SK-N-SH treated with all-trans-retinoic acid at 6 μM for 48 hours (cell line): ENCODE data around the gene OR10A5.
"Not testable (repeated sequence)": the region's sequence is repeated elsewhere in the genome, so short reads cannot be mapped to it uniquely, and the experiment has no call there.

Experiments
- ATAC-seq: fragments of 200-7000 bp; cut with Tn5 transposase; 3 replicates; pipeline ENCODE4 v1.9.1; 2020; ENCODE audit warnings: mild to moderate bottlenecking, moderate library complexity
- ARNTL ChIP-seq: fragments of 450-650 bp; formaldehyde crosslinking; IDR thresholded peaks from 2 replicates; pipeline ENCODE4 v1.5.0; 2020; ENCODE audit warnings: low read depth, mild to moderate bottlenecking, moderate library complexity, borderline replicate concordance
- BACH2 ChIP-seq: fragments of 250-450 bp; sonication (Bioruptor Pico); IDR thresholded peaks from 2 replicates; pipeline ENCODE4 v1.9.0; 2021; ENCODE audit warnings: mild to moderate bottlenecking, borderline replicate concordance
- CSDC2 ChIP-seq: fragments of 250-450 bp; sonication (Bioruptor Pico); IDR thresholded peaks from 2 replicates; pipeline ENCODE4 v1.5.0; 2020; ENCODE audit warnings: mild to moderate bottlenecking, moderate library complexity
- GLIS3 ChIP-seq: fragments of 250-450 bp; sonication (Bioruptor Pico); IDR thresholded peaks from 2 replicates; pipeline ENCODE4 v1.5.0; 2020; ENCODE audit warnings: mild to moderate bottlenecking, moderate library complexity
- ISL1 ChIP-seq: fragments of 250-450 bp; sonication (Bioruptor Pico); IDR thresholded peaks from 2 replicates; pipeline ENCODE4 v2.1.2; 2022; ENCODE audit warnings: mild to moderate bottlenecking, moderate library complexity
- OSR1 ChIP-seq: fragments of 250-450 bp; sonication (Bioruptor Pico); IDR thresholded peaks from 2 replicates; pipeline ENCODE4 v1.8.0; 2022; ENCODE audit warnings: moderate library complexity, mild to moderate bottlenecking, inconsistent platforms
- RARB ChIP-seq: fragments of 250-450 bp; sonication (Bioruptor Pico); IDR thresholded peaks from 2 replicates; pipeline ENCODE4 v1.8.0; 2021; ENCODE audit warnings: mild to moderate bottlenecking, moderate library complexity
- SNAI2 ChIP-seq: fragments of 250-450 bp; sonication (Bioruptor Pico); IDR thresholded peaks from 2 replicates; pipeline ENCODE4 v1.5.0; 2020; ENCODE audit warnings: mild to moderate bottlenecking, moderate library complexity
- TCF4 ChIP-seq: fragments of 250-450 bp; sonication (Bioruptor Pico); IDR thresholded peaks from 2 replicates; pipeline ENCODE4 v1.8.0; 2021; ENCODE audit warnings: mild to moderate bottlenecking, moderate library complexity, borderline replicate concordance
- TOX ChIP-seq: fragments of 250-450 bp; sonication (Bioruptor Pico); IDR thresholded peaks from 2 replicates; pipeline ENCODE4 v1.8.0; 2021; ENCODE audit warnings: mild to moderate bottlenecking, moderate library complexity, borderline replicate concordance
- ZC3H10 ChIP-seq: fragments of 250-450 bp; sonication (Bioruptor Pico); IDR thresholded peaks from 2 replicates; pipeline ENCODE4 v1.5.1; 2021; ENCODE audit warnings: mild to moderate bottlenecking, moderate library complexity
- ZFP3 ChIP-seq: fragments of 250-450 bp; sonication (Bioruptor Pico); IDR thresholded peaks from 2 replicates; pipeline ENCODE4 v1.5.0; 2020; ENCODE audit warnings: mild to moderate bottlenecking, moderate library complexity
- ZNF8 ChIP-seq: fragments of 450-650 bp; formaldehyde crosslinking; IDR thresholded peaks from 2 replicates; pipeline ENCODE4 v1.5.0; 2020; ENCODE audit warnings: mild to moderate bottlenecking, moderate library complexity
- TF ChIP-seq, protein P1 (sequence below): fragments of 250-450 bp; sonication (Bioruptor Pico); IDR thresholded peaks from 2 replicates; pipeline ENCODE4 v1.5.1; 2020; ENCODE audit warnings: low read depth, mild to moderate bottlenecking, moderate library complexity
- TF ChIP-seq, protein P2 (sequence below): fragments of 250-450 bp; sonication (Bioruptor Pico); IDR thresholded peaks from 2 replicates; pipeline ENCODE4 v1.5.0; 2020; ENCODE audit warnings: mild to moderate bottlenecking, moderate library complexity
- TF ChIP-seq, protein P3 (sequence below): fragments of 250-450 bp; sonication (Bioruptor Pico); IDR thresholded peaks from 2 replicates; pipeline ENCODE4 v1.8.0; 2021; ENCODE audit warnings: low read depth, mild to moderate bottlenecking, moderate library complexity, borderline replicate concordance
- TF ChIP-seq, protein P4 (sequence below): fragments of 250-450 bp; sonication (Bioruptor Pico); IDR thresholded peaks from 2 replicates; pipeline ENCODE4 v1.5.1; 2021; ENCODE audit warnings: mild to moderate bottlenecking, moderate library complexity

OR10A5 gene

DNA sequence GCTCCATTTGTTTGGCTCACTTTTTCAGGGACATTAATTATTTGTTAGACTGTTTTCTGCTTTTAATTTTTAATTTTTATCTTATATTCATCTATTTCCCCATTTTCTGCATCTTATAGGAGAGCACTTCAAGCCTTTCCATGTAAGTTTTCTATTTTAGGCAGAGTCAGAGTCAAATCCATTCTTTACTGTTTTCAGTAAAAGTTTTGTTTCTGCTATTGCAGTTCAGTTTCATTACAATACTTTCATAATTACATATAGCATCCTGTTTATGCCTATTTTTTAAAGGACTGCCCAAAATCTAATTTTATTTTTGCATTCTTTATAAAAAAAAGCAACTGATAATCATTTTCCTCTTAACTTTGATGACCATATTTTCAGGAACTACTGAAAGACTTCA lies 3.8 kb upstream of the OR10A5 start:
- ATAC-seq = no peak
- TF ChIP-seq ARNTL (no peak), ZC3H10 (CRISPR knock-in tag) (no peak), CSDC2 (no peak), ZFP3 (no peak), GLIS3 (no peak), RARB (CRISPR knock-in tag) (no peak), TOX (CRISPR knock-in tag) (no peak), BACH2 (CRISPR knock-in tag) (no peak), TCF4 (CRISPR knock-in tag) (no peak)
- TF ChIP-seq, protein P1, sequence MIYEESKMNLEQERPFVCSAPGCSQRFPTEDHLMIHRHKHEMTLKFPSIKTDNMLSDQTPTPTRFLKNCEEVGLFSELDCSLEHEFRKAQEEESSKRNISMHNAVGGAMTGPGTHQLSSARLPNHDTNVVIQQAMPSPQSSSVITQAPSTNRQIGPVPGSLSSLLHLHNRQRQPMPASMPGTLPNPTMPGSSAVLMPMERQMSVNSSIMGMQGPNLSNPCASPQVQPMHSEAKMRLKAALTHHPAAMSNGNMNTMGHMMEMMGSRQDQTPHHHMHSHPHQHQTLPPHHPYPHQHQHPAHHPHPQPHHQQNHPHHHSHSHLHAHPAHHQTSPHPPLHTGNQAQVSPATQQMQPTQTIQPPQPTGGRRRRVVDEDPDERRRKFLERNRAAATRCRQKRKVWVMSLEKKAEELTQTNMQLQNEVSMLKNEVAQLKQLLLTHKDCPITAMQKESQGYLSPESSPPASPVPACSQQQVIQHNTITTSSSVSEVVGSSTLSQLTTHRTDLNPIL = no peak
- TF ChIP-seq, protein P2, sequence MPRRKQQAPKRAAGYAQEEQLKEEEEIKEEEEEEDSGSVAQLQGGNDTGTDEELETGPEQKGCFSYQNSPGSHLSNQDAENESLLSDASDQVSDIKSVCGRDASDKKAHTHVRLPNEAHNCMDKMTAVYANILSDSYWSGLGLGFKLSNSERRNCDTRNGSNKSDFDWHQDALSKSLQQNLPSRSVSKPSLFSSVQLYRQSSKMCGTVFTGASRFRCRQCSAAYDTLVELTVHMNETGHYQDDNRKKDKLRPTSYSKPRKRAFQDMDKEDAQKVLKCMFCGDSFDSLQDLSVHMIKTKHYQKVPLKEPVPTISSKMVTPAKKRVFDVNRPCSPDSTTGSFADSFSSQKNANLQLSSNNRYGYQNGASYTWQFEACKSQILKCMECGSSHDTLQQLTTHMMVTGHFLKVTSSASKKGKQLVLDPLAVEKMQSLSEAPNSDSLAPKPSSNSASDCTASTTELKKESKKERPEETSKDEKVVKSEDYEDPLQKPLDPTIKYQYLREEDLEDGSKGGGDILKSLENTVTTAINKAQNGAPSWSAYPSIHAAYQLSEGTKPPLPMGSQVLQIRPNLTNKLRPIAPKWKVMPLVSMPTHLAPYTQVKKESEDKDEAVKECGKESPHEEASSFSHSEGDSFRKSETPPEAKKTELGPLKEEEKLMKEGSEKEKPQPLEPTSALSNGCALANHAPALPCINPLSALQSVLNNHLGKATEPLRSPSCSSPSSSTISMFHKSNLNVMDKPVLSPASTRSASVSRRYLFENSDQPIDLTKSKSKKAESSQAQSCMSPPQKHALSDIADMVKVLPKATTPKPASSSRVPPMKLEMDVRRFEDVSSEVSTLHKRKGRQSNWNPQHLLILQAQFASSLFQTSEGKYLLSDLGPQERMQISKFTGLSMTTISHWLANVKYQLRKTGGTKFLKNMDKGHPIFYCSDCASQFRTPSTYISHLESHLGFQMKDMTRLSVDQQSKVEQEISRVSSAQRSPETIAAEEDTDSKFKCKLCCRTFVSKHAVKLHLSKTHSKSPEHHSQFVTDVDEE (CRISPR knock-in tag) = no peak
- TF ChIP-seq, protein P3, sequence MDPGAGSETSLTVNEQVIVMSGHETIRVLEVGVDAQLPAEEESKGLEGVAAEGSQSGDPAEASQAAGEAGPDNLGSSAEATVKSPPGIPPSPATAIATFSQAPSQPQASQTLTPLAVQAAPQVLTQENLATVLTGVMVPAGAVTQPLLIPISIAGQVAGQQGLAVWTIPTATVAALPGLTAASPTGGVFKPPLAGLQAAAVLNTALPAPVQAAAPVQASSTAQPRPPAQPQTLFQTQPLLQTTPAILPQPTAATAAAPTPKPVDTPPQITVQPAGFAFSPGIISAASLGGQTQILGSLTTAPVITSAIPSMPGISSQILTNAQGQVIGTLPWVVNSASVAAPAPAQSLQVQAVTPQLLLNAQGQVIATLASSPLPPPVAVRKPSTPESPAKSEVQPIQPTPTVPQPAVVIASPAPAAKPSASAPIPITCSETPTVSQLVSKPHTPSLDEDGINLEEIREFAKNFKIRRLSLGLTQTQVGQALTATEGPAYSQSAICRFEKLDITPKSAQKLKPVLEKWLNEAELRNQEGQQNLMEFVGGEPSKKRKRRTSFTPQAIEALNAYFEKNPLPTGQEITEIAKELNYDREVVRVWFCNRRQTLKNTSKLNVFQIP = no peak
- TF ChIP-seq, protein P4, sequence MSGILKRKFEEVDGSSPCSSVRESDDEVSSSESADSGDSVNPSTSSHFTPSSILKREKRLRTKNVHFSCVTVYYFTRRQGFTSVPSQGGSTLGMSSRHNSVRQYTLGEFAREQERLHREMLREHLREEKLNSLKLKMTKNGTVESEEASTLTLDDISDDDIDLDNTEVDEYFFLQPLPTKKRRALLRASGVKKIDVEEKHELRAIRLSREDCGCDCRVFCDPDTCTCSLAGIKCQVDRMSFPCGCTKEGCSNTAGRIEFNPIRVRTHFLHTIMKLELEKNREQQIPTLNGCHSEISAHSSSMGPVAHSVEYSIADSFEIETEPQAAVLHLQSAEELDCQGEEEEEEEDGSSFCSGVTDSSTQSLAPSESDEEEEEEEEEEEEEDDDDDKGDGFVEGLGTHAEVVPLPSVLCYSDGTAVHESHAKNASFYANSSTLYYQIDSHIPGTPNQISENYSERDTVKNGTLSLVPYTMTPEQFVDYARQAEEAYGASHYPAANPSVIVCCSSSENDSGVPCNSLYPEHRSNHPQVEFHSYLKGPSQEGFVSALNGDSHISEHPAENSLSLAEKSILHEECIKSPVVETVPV (CRISPR knock-in tag) = no peak

DNA sequence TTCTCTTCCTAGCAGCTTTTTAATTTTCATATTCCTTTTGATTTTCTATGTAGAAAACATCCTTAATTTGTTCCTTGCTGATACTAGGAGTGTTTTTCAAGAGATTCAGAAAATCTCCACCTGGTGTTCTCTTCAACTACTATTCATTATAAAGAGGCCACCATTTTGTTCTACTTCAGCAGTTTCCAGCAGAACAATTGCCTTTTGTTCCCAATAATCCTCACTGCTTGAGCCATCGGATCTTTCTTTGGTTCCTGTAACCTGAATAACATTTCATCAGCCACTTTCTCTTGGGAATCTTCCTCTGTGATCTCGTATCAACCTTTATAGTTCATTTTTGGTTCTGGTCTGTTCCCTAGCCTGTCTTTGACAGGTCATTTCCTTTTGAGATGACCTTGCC lies 1.8 kb upstream of the OR10A5 start:
- TF ChIP-seq TCF4 (CRISPR knock-in tag) (no peak), ZC3H10 (CRISPR knock-in tag) (no peak), BACH2 (CRISPR knock-in tag) (no peak), OSR1 (CRISPR knock-in tag) (no peak), ZNF8 (CRISPR knock-in tag) (no peak), SNAI2 (CRISPR knock-in tag) (no peak)
- no peak for ATAC-seq

DNA sequence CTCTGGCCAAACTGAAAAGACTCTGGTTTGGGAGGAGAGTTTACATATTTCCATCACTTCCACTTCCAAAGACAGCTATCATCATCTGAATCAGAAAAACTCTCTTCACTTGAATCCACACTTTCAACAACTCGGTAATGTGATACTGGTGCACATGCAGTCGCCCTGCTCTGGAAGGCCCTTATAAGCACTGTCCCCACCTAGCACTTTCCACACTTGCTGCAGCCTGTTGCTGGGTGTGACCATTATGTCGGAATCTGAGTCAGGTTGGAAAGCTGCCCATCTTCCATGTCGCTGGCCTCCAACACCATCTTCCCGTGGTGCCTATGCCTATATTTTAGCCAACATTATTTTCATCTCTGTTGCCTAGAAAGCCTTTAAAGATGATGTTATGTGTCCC lies 1.1 kb upstream of the OR10A5 start:
- TF ChIP-seq RARB (CRISPR knock-in tag) = no peak
- TF ChIP-seq, protein P1 = no peak
- TF ChIP-seq, all 23 proteins: peak for 0
- no peak for ATAC-seq

DNA sequence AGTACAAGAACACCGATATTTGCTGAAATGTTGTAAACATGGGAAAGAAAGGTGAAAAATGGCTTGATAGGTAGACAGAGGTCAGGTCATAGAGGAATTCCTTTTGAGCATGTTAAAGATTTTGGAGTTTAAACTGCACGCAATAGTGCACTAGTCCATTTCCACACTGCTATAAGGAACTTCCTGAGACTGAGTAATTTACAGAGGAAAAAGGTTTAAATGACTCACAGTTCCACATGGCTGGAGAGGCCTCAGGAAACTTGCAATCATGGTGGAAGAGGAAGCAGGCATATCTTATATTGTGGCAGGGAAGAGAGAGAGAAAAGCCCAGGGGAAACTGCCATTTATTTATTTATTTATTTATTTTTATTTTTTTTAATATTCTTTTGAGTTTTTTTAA lies 5.0 kb downstream of the OR10A5 start:
- TF ChIP-seq ISL1 (CRISPR knock-in tag) (no peak), TOX (CRISPR knock-in tag) (no peak), ZFP3 (no peak)
- ATAC-seq = no peak

DNA sequence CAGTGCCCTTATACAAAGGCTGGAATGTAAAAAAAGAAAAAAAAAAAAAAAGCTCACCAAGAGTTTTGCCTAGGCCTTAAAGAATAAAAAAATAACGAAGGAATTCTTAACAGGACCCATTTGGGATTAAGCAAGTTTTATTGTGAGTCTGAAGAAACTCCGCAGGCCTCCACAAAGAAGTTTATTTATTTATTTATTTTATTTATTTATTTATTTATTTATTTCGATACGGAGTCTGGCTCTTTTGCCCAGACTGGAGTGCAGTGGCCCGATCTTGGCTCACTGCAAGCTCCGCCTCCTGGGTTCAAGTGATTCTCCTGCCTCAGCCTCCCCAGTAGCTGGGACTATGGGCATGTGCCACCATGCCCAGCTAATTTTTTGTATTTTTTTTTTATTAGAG lies 9.3 kb downstream of the OR10A5 start:
- not testable (repeated sequence) for ATAC-seq
